Measurements from ENCODE around the gene KRTAP4-8. TPM values are rescaled to one million over a fixed set of nuclear protein-coding genes. Genes with fewer than 3 reads are reported as not detected.

The KRTAP4-8 gene
- total and polyA plus RNA-seq, 2 donors (not counting 1 experiment from before 2014, with no cell fraction given): not detected

DNA sequence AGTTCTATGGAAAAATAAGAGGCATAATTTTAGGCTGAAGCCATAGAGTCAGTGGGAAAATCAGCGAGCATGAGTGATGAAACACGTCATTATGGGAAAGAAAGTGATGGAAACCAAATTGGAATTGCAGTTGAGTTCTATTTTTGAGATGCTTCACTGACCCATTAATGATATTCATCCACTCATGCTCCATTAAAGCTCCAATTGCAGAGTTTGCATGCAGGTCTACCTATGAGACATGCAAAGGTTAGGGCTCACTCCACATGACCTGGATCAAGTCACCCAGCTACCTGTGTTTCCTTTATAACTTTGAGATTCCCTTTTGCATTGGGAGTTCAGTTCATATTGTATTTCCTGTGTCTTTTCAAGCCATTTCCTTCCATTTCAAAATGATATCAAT lies 24.3 kb downstream of the KRTAP4-8 start:
- Mint-ChIP-seq H3K4me1 (no peaks in the 10 kb centered on the region), H3K4me3 (no peak overlapping the region), H3K27ac (no peak overlapping the region), H3K9me3 (ENCODE audit: insufficient read depth) (no peaks in the 10 kb centered on the region), H3K27me3 (peaks cover 29% of the 10 kb centered on the region)
- Histone ChIP-seq H3K4me2 (replicated peaks; ENCODE audit: low read depth, low read length, poor library complexity, severe bottlenecking) (no peak overlapping the region), H3K9ac (ENCODE audit: low read length) (no peak overlapping the region), H3K4me3 (ENCODE audit: control extremely low read depth in 1 of 5, extremely low read depth in 1 of 5, insufficient read depth in 1 of 5, low read depth in 2 of 5, low read length in 4 of 5) (no peak overlapping the region), H4K20me1 (ENCODE audit: control insufficient read depth, insufficient read depth, low read length, poor library complexity, severe bottlenecking) (no peaks in the 10 kb centered on the region), H3K27ac (ENCODE audit: low read length in 2 of 2) (no peak overlapping the region), H2AFZ (ENCODE audit: insufficient read depth, low read depth, low read length, poor library complexity, severe bottlenecking) (no peak overlapping the region), H3K36me3 (replicated peaks in 1 of 2; ENCODE audit: control extremely low read depth in 1 of 2, control insufficient read depth in 1 of 2, extremely low read depth in 1 of 2, insufficient read depth in 2 of 2, low read length in 1 of 2) (no peaks in the 10 kb centered on the region), H3K79me2 (ENCODE audit: control insufficient read depth, insufficient read depth, low read length) (no peaks in the 10 kb centered on the region), H3K27me3 (replicated peaks in 1 of 4; ENCODE audit: control extremely low read depth in 1 of 4, control insufficient read depth in 3 of 4, insufficient read depth in 4 of 4, low read length in 3 of 4) (peaks cover 0 to 3% (median 0%) of the 10 kb centered on the region in 4 experiments), H3K9me3 (ENCODE audit: control extremely low read depth in 1 of 3, control insufficient read depth in 2 of 3, insufficient read depth in 1 of 3, low read length in 2 of 3) (no peaks in the 10 kb centered on the region), H3K4me1 (ENCODE audit: control insufficient read depth in 2 of 2, insufficient read depth in 2 of 2, low read length in 2 of 2) (no peaks in the 10 kb centered on the region)
- intact Hi-C loops (cut with micrococcal nuclease): no loop called here
- TF ChIP-seq, protein P1, sequence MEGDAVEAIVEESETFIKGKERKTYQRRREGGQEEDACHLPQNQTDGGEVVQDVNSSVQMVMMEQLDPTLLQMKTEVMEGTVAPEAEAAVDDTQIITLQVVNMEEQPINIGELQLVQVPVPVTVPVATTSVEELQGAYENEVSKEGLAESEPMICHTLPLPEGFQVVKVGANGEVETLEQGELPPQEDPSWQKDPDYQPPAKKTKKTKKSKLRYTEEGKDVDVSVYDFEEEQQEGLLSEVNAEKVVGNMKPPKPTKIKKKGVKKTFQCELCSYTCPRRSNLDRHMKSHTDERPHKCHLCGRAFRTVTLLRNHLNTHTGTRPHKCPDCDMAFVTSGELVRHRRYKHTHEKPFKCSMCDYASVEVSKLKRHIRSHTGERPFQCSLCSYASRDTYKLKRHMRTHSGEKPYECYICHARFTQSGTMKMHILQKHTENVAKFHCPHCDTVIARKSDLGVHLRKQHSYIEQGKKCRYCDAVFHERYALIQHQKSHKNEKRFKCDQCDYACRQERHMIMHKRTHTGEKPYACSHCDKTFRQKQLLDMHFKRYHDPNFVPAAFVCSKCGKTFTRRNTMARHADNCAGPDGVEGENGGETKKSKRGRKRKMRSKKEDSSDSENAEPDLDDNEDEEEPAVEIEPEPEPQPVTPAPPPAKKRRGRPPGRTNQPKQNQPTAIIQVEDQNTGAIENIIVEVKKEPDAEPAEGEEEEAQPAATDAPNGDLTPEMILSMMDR (IDR thresholded peaks at IDR 0.05): no peak
- TF ChIP-seq EZH2 (IDR thresholded peaks at IDR 0.05; ENCODE audit: borderline replicate concordance, insufficient read depth, low read depth, low read length, poor library complexity, severe bottlenecking): no peak
- no peak for ATAC-seq (ENCODE audit: low read depth)
- DNase-seq: no peak
- CTCF ChIA-PET: no interaction called here
- POLR2A ChIA-PET: no interaction called here
- no CpG with 5 or more reads among the region's 2 CpGs for WGBS (ENCODE audit: insufficient coverage)

DNA sequence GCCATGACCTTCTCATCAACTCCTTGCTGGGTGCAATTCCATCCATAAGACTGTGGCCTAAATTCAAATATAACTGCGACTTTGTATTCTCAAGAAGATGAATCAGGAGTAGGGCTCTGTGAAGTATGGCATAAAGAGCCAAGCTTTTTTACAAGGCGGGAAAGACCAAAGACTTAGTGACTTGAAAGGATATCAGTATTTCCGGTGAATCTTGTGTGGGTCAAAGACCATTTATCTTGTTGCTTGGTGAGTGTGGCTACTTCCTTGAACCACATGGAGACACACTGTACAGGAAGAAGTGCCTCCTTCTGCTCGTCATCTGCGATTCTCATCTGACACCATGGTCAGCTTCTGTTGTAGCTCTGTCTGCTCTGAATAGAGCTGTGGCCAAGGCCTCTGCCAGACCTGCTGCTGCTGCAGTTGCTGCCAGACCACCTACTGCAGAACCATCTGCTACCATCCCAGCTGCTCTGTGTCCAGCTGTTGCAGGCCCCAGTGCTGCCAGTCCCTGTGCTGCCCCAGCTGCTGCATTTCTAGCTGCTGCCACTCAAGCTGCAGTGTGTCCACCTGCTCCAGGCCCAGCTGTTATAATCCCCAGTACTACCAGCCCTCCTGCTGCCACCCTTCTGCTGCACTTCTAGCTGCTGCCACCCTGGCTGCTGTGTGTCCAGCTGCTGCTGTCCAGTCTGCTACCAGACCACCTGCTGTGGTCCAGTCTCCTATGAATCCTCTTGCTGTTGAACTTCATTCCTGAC lies 26.2 kb downstream of the KRTAP4-8 start:
- H3K4me1 Mint-ChIP-seq: no peaks in the 10 kb centered on the region
- intact Hi-C loops (cut with micrococcal nuclease): no loop called here
- Histone ChIP-seq H3K9me3 (ENCODE audit: control extremely low read depth in 1 of 3, control insufficient read depth in 2 of 3, insufficient read depth in 1 of 3, low read length in 2 of 3) (no peaks in the 10 kb centered on the region), H4K20me1 (ENCODE audit: control insufficient read depth, insufficient read depth, low read length, poor library complexity, severe bottlenecking) (no peaks in the 10 kb centered on the region), H3K27me3 (replicated peaks in 1 of 4; ENCODE audit: control extremely low read depth in 1 of 4, control insufficient read depth in 3 of 4, insufficient read depth in 4 of 4, low read length in 3 of 4) (peaks cover 0 to 3% (median 0%) of the 10 kb centered on the region in 4 experiments), H3K36me3 (replicated peaks in 1 of 2; ENCODE audit: control extremely low read depth in 1 of 2, control insufficient read depth in 1 of 2, extremely low read depth in 1 of 2, insufficient read depth in 2 of 2, low read length in 1 of 2) (no peaks in the 10 kb centered on the region), H3K9ac (ENCODE audit: low read length) (no peak overlapping the region), H3K4me3 (ENCODE audit: control extremely low read depth in 1 of 5, extremely low read depth in 1 of 5, insufficient read depth in 1 of 5, low read depth in 2 of 5, low read length in 4 of 5) (no peak overlapping the region), H3K4me1 (ENCODE audit: control insufficient read depth in 2 of 2, insufficient read depth in 2 of 2, low read length in 2 of 2) (no peaks in the 10 kb centered on the region), H3K4me2 (replicated peaks; ENCODE audit: low read depth, low read length, poor library complexity, severe bottlenecking) (no peak overlapping the region), H2AFZ (ENCODE audit: insufficient read depth, low read depth, low read length, poor library complexity, severe bottlenecking) (no peak overlapping the region), H3K79me2 (ENCODE audit: control insufficient read depth, insufficient read depth, low read length) (no peaks in the 10 kb centered on the region), H3K27ac (ENCODE audit: low read length in 2 of 2) (no peak overlapping the region)
- H3K27ac Mint-ChIP-seq: no peak overlapping the region
- POLR2A ChIA-PET: no interaction called here
- H3K4me3 Mint-ChIP-seq: no peak overlapping the region
- CTCF ChIA-PET: interaction anchor here (1.4 kb wide), 1 partner anchor 108 kb away, joined by 3 read pairs; no protein-coding TSS in a partner anchor
- no peaks in the 10 kb centered on the region for H3K9me3 Mint-ChIP-seq (ENCODE audit: insufficient read depth)
- WGBS (ENCODE audit: insufficient coverage): 91% methylated on average over 5 of the region's 5 CpGs
- no peak for ATAC-seq (ENCODE audit: low read depth)
- peaks cover 19% of the 10 kb centered on the region for H3K27me3 Mint-ChIP-seq
- TF ChIP-seq EZH2 (IDR thresholded peaks at IDR 0.05; ENCODE audit: borderline replicate concordance, insufficient read depth, low read depth, low read length, poor library complexity, severe bottlenecking): no peak
- TF ChIP-seq, protein P1 (IDR thresholded peaks at IDR 0.05): no peak
- DNase-seq: no peak
